Inflammatory macrophage treated with lipopolysaccharide for 1 hour (primary cell): Measurements from ENCODE around the gene IGFBP4.
A peak's percentile ranks its signal among the peaks of the same experiment; 100 is the strongest.
"Not testable (repeated sequence)": the region's sequence is repeated elsewhere in the genome, so short reads cannot be mapped to it uniquely, and the experiment has no call there.

Source experiments
- DNase-seq, 2 donors: peaks; one replicate each; pipeline ENCODE4 v3.0.0-alpha.2; 2020 to 2022

Gene IGFBP4

DNA sequence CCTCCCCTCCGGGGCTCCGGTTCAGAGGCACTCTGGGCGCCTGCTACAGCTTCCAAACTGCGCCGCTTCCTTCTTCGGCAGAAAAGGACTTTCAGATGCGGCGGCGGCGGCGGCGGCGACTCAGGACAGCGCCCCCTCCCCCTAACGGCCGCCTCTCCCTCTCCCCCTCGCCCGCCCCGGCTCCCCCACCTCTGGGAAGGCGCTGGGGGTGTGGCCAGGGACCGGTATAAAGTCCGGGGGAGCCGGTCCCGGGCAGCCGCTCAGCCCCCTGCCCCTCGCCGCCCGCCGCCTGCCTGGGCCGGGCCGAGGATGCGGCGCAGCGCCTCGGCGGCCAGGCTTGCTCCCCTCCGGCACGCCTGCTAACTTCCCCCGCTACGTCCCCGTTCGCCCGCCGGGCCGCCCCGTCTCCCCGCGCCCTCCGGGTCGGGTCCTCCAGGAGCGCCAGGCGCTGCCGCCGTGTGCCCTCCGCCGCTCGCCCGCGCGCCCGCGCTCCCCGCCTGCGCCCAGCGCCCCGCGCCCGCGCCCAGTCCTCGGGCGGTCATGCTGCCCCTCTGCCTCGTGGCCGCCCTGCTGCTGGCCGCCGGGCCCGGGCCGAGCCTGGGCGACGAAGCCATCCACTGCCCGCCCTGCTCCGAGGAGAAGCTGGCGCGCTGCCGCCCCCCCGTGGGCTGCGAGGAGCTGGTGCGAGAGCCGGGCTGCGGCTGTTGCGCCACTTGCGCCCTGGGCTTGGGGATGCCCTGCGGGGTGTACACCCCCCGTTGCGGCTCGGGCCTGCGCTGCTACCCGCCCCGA lies at the start of gene IGFBP4:
IGFBP4 (plus strand) TSS at position 255 of the 792 bp plus-strand sequence; CDS start at position 541, 286 bp downstream.
- peak; percentile 51 to 68 for DNase-seq

DNA sequence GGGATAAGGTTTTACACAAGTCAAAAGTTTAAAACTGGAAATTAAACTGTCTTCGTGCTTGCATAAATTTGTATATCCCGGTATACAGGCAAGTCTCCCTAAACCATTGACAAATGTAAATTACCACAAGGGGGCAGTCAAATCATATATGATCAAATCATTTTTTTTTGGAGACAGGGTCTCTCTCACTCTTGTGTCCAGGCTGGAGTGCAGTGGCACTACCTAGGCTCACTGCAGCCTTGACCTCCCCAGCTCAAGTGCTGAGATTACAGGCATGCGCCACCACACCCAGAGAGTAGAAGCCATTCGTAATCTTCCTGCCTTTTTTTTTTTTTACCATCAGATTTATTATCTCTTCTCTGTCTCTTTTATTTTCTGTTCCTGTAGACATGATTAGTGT lies 44.1 kb upstream of the IGFBP4 start:
- DNase-seq: peak; percentile 45 to 76

DNA sequence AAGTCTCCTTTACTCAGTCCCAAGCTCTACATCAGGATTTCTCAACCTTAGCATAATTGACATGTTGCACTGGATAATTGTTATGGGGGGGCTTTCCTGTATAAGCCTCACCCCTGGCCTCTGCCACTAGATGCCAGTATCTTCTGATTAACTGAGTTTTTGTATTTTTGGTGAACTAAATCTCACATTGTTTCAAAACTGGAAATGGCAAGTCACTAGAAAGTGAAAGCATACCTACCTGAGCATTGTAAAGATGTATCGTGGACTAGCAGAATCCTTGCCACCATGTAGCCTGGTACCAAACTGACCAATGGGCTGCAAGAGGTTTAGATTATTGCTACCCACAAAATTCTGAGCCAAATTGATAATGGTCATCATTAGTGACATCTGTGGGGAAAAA lies 40.6 kb upstream of the IGFBP4 start:
- no peak for DNase-seq

DNA sequence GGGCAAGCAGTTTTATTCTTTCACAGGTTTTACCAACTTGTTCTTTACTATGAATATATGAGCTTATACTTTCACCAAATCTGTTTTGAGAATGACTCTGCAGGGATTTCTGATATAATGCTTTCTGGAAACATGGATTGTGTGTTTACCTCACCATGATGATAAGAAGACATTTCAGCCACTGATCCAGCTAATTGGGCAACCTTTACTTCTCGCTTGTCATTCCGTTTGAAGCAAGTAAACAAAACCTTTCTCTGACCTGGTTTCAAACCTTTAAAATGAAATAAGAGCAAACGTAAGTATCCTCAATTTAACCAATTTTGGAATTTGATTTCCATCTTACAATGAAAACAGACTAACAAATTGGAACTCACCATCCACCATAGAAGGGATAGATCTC lies 39.2 kb upstream of the IGFBP4 start:
- no peak for DNase-seq

DNA sequence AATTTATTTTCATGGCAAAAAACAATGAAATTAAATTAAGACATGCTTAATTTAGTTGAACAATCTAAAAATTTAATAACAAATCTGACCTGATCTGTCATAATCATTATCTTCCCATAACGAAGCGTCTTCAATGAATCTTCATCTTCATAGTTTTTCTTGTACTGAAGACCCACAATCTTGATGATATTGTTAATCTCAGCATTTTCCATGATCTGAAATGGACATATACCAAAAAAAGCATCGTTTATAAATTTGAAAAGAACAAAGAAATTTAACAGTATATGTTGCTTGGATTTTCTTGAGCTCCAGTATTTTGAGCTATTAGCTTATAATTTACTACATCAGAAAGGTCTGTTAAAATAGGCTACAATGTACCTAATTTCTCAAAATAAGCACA lies 35.8 kb upstream of the IGFBP4 start:
- no peak for DNase-seq

DNA sequence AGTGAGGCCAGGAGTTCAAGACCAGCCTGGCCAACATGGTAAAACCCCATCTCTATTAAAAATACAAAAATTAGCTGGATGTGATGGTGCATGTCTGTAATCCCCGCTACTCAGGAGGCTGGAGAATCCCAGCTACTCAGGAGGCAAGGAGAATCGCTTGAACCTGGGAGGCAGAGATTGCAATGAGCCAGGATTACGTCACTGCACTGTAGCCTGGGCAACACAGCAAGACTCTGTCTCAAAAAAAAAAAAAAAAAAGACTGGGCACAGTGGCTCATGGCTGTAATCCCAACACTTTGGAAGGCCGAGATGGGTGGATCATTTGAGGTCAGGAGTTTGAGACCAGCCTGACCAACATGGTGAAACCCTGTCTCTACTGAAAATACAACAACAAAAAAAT lies 33.7 kb upstream of the IGFBP4 start:
- DNase-seq: not testable (repeated sequence)

DNA sequence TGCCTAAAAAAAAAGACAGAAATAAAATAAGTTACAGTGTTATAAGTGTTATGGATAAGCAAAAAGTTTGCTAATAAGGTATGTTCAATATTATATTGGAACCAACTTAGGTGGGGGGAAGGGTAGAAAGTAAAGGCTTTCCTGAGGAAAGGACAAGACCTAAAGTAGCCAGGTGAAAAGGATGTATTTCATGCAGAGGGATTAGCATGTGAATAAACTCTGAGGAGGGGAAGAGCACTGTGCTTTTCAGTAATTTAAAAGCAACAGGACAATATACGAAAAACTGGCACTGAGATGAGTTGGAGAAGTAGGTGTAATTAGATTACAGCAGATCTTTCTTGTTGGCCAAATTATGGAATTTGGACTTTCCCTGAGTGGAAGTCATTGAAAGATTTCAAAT lies 33.2 kb upstream of the IGFBP4 start:
- no peak for DNase-seq

DNA sequence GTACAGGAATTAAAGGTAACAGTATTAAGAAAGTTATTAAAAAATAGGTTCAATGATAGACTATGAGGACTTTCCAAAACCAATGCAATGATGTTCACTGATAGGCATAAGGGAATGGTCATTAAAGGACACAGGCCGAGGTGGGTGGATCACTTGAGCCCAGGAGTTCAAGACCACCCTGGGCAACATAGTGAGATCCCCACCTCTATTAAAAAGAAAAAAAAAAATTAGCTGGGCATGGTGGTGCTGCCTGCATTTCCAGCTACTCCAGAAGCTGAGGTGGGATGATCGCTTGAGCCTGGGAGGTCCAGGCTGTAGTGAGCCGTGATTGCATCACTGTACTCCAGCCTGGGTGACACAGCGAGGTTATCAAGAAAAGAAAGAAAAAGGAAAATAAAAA lies 31.4 kb upstream of the IGFBP4 start:
- no peak for DNase-seq

DNA sequence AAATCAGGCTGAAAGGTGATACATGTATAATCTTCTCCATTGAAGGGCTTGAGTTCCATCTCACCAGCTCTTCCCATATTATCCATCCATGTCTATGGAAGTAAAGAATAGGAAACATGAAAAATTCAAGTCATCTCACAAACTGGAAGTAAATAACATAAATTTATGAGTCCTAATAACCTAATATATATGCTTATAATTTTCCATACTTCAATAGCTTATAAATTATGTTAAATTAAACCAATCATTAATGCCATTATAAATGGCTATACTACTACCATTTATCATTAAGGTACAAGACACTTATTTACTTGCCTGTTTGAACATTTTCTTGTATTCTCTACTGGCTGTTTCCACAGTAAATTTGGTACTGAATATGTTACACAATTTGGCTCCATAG lies 30.4 kb upstream of the IGFBP4 start:
- no peak for DNase-seq

DNA sequence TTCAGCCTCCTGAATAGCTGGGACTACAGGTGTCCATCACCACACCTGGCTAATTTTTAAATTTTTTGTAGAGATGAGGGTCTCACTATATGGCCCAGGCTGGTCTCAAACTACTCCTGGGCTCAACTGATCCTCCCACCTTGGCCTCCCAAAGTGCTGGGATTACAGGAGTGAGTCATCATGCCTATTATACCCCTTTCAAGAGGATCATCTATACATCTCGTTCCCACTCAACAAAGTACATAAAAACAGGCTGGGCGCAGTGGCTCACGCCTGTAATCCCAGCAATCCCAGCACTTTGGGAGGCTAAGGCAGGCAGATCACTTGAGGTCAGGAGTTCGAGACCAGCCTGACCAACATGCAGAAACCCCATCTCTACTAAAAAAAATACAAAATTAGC lies 28.9 kb upstream of the IGFBP4 start:
- DNase-seq: not testable (repeated sequence)

DNA sequence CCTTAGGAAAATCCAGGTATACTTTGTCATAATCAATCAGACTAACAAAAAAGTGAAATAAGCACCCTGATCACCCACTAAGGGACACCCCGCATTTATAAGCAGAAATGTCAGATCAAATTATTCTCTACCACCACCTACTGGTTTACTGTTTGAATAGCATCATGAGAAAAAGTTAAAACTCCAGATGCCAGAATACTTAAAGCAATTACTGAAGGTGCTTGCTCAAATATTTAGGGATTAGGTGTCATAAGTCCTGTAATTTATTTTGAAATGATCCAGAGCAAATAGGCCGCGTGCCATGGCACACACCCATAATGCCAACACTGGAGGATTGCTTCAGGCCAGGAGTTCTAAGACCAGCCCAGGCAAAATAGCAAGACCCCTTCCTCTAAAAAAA lies 27.9 kb upstream of the IGFBP4 start:
- DNase-seq: peak; percentile 34 to 76

DNA sequence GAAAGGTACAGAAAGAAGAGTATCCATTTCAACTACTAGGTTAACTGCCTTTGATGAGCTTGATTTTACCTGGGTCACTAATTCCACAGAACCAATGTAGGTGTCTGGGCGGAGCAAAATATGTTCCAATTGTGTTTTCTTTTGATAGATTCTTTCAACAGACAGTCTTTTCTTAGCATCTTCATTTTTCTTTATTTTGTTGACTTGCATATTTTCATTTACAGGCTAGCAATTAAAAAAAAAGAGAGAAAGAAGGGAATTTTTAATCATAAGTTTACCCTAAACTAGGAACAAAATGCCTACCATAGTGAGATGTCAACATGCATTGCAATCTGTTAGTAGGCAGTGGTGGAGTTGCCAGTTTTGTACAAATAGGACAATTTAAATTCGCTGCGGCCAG lies 26.6 kb upstream of the IGFBP4 start:
- no peak for DNase-seq

DNA sequence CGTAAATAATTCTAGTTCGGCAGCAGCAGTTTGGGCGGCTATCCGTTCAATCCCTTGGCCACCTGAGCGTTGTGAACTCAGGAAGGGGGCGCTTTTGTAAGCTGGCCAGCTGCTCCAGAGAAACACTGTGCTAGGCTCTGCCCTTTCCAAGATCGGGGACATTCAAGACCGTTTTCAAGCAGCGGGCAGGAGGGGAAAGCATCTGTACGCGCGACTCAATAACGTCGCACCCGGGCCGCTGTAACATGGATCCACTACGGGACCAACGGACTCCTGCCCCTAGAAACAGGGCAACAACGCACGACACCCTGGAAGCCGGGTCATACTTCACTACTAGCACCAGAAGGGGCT lies 26.0 kb upstream of the IGFBP4 start:
- DNase-seq: no peak

DNA sequence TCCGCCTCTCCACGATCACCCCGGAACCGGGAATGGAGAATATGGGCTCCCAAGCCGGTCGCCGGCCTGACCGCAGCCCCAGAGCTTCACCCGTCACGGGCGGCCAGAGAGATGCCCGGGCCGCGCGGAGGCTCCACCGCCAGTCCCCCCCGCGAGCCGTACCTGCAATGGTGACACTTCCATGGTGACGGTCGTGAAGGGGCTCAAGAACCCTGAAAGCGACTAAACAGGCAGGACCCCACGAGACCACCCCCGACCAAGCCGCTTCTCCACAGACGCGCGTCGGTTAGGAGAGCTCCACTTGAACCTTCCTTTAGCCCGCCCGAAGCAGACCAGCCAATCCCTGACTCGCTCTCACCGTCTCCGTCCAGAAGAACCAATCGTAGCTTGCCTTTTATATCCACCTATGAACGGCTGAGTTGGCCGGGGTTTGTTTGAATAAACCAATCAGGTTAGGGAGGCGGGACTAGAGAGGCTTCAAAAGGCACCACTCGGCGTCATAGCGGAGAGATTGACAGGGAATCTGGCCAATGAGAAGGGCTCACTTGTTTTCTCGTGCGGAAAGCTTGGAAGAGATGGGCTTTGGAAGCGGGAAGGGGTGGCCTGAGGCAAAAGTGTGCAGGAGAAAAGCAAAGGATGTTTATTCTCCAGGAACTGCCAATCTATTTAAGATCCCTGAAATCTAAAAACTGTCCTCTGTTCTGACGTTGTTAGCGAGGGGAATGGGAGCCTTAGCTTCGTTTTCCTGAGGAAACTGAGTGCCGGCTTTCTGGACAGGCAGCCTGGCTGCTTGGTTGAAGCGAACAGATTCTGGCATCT lies 25.4 kb upstream of the IGFBP4 start, which contains the start of gene TOP2A:
TOP2A (minus strand) TSS at position 288 of the 819 bp plus-strand sequence; CDS start at position 183, 105 bp downstream.
- peak; percentile 99 to 100 for DNase-seq

DNA sequence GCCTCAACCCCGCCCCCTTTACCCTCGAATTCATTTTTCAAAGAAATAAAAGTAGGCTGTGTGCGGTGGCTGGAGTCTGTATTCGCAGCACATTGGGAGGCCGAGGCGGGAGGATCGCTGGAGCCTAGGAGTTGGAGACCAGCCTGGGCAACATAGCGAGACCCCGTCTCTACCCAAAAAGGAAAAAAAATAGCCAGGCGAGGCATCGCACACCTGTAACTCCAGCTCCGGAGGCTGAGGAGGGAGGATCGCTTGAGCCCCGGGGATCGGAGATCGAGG lies 24.9 kb upstream of the IGFBP4 start:
- DNase-seq: no peak

DNA sequence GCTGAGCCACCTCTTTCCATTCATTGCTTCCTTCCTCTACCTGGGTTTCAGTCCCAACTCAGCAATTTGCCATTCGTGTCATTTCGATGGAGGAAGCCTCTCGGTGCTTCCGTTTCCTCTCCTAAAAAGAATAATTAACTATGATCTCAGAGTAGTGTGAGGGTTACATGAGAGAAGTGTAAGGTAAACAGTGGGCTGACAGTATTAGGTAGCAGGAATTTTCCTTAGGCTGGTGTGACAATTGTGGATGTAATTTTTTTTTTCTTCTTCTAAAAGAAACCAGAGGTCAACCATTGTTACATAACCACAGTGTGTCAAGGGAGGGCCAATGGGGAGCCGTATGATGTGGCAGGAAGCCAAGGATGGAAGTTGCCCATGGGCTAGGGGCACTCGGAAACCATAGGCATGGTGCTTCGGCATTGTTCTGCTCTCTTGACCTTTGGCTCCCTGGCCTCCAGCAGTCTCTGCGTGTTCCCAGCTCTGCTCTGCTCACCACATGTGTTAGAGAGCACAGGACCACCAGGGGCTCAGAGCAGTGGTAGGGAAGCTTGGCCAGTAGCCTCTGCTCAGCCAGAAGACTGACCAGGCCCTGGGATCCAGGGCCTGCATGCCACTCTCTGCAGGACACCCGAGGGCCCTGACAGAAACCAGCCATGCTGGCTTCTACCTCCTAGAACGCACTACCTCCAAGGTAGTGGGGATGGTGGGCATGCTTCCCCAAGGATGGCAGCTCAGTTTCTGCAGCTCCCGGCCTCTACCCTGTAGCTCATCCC lies 23.5 kb upstream of the IGFBP4 start:
- peak in 1 of 2 donors; percentile 33 for DNase-seq

DNA sequence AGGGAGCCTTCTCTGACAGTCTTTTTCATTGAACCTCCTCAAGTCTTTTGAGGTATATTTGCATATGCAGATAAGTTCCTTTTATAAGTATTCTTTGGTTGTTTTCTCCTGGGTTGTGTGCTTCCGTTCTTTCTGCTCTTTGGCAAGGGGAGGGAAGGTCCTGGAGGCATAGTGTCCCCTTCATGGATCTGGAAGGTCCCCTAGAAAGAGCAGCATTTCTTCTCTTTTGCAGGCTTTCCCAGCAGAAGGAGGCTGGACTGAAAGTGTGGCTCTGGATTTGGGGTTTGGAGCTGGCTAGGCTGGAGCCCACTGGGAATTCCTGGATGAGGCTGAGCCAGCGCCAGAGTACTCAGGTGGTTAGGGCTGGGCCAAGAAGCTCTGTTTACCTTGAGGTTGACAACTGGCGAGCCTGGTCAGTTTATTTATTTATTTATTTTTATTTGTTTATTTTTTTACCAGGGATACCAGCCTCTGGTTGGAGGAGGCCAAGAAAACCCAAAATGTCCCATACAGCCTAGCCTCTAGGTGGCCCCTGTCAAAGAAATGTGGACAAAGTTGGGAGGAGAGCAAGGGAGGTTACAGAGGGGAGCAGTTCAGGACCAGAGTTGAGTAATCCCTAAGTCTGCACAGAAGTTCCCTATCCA lies 20.1 kb upstream of the IGFBP4 start:
- no peak for DNase-seq

DNA sequence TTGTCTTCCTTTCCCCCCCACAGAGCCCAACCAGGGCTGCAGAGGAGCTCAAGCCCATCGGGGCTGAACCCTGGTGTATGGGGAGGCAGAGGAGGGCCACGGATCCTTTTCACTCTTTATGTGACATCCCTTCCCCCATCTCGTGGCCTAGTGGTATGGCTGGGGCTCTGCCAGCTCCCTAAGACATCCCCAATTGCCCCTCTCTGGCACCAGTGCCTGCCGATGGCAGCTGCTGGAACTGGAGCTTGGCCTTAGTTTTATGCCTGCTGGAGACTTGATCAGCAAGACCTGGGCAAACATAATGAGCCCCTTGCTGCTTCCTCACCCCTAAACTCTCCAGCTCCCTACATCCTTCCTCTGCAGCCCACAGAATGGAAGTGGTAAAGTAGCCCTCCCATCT lies 17.5 kb upstream of the IGFBP4 start:
- no peak for DNase-seq

DNA sequence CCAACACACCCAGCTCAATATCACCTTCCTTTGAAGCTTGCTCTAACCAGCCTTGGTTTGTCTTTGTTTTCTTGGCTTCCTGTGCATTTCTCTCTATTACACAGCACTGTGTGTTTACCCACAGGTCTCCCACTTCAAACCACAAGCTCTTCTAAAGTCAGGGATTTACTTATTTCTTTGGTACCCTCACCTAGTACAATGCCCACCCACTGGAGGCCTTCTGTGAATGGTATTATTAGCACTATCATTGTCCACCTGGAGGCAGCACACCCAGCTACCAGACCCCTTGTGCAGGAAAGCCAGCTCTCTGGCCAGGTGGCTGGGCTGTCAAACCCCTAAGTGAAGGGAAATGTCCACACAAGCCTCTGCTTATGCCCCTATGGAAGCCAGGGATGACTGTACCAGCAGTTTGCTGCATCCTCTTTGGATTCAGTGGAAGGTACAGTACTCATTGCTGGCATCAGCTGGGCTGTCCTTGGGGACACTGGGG lies 16.2 kb upstream of the IGFBP4 start:
- DNase-seq: no peak

DNA sequence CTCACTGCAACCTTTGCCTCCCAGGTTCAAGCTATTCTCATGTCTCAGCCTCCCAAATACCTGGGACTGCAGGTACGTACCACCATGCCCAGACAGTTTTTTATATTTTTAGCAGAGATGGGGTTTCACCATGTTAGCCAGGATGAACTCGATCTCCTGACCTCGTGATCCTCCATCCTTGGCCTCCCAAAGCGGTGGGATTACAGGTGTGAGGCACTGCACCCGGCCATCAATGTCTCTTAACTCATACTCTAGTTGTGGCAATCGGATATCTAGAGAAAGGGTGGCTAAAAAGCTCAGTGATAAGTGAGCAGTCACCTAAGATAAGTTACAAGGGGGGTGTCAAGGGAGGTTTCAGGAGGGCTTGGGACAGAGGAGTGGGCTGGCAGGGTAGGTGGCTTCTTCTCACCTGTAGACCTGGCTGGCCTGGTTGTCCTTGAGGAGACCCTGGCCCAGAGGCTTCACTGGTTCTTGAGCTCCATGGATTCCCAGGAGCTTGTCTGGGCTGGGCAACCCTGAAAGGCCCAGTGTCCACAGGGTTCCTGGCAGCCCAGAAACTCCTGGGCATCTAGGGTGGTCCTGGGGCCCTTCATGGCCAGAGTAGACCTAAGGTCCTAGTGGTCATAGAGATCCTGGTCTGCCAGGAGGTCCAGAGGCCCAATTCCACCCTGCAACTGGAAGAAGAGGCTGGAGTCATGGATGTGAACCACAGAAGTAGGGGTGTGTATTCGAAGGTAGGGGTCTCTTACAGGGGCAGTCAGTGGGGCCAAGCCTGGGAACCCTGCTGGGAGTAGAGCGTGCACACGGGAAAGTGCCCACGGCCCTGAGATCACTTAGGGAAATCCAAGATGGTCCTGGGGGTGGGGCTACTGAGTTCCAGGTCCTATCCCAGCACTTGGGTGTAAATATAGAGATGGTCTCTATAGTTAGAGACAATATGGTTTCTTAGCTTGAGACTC lies 12.7 kb upstream of the IGFBP4 start:
- DNase-seq: no peak

DNA sequence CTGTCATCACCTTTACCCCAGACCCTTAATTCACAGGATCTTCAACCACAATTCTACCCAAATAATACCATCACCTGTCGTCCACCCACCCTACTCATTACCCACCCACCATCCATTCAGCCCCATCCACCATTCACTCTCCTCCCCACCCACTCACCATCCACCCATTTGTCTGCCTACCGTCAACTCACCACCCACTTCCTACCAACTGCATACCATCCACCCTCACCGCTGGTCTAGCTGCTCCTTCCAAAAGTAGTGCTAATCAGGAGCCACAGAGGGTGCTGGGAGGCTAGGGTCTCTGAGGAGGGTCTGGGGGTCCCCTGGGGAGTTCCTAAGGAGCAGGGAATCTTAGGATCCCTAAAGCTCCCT lies 12.0 kb upstream of the IGFBP4 start:
- DNase-seq: no peak
